WTC11 (cell line): ENCODE results near the gene ZNF678. TPM values are rescaled to one million over a fixed set of nuclear protein-coding genes. Genes with fewer than 3 reads are reported as not detected.

Experiments
- ATAC-seq: fragments of 200-7000 bp; cut with Tn5 transposase; 2 replicates; pipeline ENCODE4 v1.10.0; 2021; ENCODE audit warnings: mild to moderate bottlenecking, moderate library complexity
- CTCF ChIA-PET: fragments of 300-600 bp; sonication (Branson Sonifier 250); formaldehyde crosslinking; loops from one replicate; lab custom pipeline; 2021; ENCODE audit warnings: antibody characterized with exemption; lab: Charles Lee
- POLR2A ChIA-PET: fragments of 350-600 bp; sonication (Branson Sonifier 250); formaldehyde crosslinking; loops from one replicate; lab custom pipeline; 2021; ENCODE audit warnings: antibody characterized with exemption; lab: Charles Lee
- DNase-seq: peaks from one replicate; pipeline ENCODE4 v3.0.0; 2021; ENCODE audit warnings: low spot score
- H3K27ac Mint-ChIP-seq: 2 replicates; pipeline ENCODE4 v1.8.0; 2021; ENCODE audit warnings: mixed read lengths
- H3K27me3 Mint-ChIP-seq: 2 replicates; pipeline ENCODE4 v1.8.0; 2021; ENCODE audit warnings: low read depth, mild to moderate bottlenecking, moderate library complexity, mixed read lengths
- H3K36me3 Mint-ChIP-seq: 2 replicates; pipeline ENCODE4 v1.8.0; 2021; ENCODE audit warnings: mixed read lengths
- H3K4me1 Mint-ChIP-seq: 2 replicates; pipeline ENCODE4 v1.8.0; 2022; ENCODE audit warnings: mixed read lengths
- H3K4me3 Mint-ChIP-seq: 2 replicates; pipeline ENCODE4 v1.8.0; 2021; ENCODE audit warnings: mild to moderate bottlenecking, moderate library complexity, mixed read lengths
- H3K9me3 Mint-ChIP-seq: 2 replicates; pipeline ENCODE4 v1.8.0; 2021; ENCODE audit warnings: mixed read lengths
- AFF4 ChIP-seq: sonication (generic); formaldehyde crosslinking; IDR thresholded peaks from 2 replicates; pipeline ENCODE4 v1.8.1; 2023; ENCODE audit warnings: mild to moderate bottlenecking, missing genetic modification reagents, borderline replicate concordance
- AR ChIP-seq: fragments of 250-450 bp; sonication (Bioruptor Pico); IDR thresholded peaks from 2 replicates; pipeline ENCODE4 v1.9.0; 2021; ENCODE audit warnings: mild to moderate bottlenecking
- CREM ChIP-seq: sonication (generic); formaldehyde crosslinking; IDR thresholded peaks from 2 replicates; pipeline ENCODE4 v1.8.1; 2022; ENCODE audit warnings: mild to moderate bottlenecking, missing genetic modification reagents, moderate library complexity
- ESRRA ChIP-seq: sonication (generic); formaldehyde crosslinking; IDR thresholded peaks from 2 replicates; pipeline ENCODE4 v1.8.1; 2022; ENCODE audit warnings: mild to moderate bottlenecking, missing genetic modification reagents, borderline replicate concordance
- IRF1 ChIP-seq: sonication (generic); formaldehyde crosslinking; IDR thresholded peaks from 2 replicates; pipeline ENCODE4 v1.8.0; 2023; ENCODE audit warnings: missing genetic modification reagents
- MYBL2 ChIP-seq: sonication (generic); formaldehyde crosslinking; IDR thresholded peaks from 2 replicates; pipeline ENCODE4 v1.8.1; 2023; ENCODE audit warnings: mild to moderate bottlenecking, moderate library complexity, missing genetic modification reagents
- NFE2L1 ChIP-seq: sonication (generic); formaldehyde crosslinking; IDR thresholded peaks from 2 replicates; pipeline ENCODE4 v1.8.1; 2023; ENCODE audit warnings: missing genetic modification reagents
- PRRX2 ChIP-seq: fragments of 250-450 bp; sonication (Bioruptor Pico); IDR thresholded peaks from 2 replicates; pipeline ENCODE4 v1.8.0; 2021; ENCODE audit warnings: mild to moderate bottlenecking
- USF1 ChIP-seq: sonication (generic); formaldehyde crosslinking; IDR thresholded peaks from 2 replicates; pipeline ENCODE4 v1.8.0; 2022; ENCODE audit warnings: mild to moderate bottlenecking, missing genetic modification reagents
- ZNF671 ChIP-seq: fragments of 250-450 bp; sonication (Bioruptor Pico); IDR thresholded peaks from 2 replicates; pipeline ENCODE4 v1.8.0; 2021; ENCODE audit warnings: mild to moderate bottlenecking
- total RNA-seq: library from RNA; stranded (reverse); gene quantifications from 3 replicates; pipeline ENCODE4 v1.2.3, GENCODE V29; 2021
- TF ChIP-seq, protein P1 (sequence below): sonication (generic); formaldehyde crosslinking; IDR thresholded peaks from 2 replicates; pipeline ENCODE4 v1.8.0; 2023; ENCODE audit warnings: mild to moderate bottlenecking, missing genetic modification reagents
- TF ChIP-seq, protein P2 (sequence below): sonication (generic); formaldehyde crosslinking; IDR thresholded peaks from 2 replicates; pipeline ENCODE4 v1.8.0; 2022; ENCODE audit warnings: missing genetic modification reagents
- TF ChIP-seq, protein P3 (sequence below): sonication (generic); formaldehyde crosslinking; IDR thresholded peaks from 2 replicates; pipeline ENCODE4 v1.8.0; 2022; ENCODE audit warnings: mild to moderate bottlenecking, missing genetic modification reagents

ZNF678 gene
- total RNA-seq, 1 experiment from 2014 or later: 28.9 TPM

DNA sequence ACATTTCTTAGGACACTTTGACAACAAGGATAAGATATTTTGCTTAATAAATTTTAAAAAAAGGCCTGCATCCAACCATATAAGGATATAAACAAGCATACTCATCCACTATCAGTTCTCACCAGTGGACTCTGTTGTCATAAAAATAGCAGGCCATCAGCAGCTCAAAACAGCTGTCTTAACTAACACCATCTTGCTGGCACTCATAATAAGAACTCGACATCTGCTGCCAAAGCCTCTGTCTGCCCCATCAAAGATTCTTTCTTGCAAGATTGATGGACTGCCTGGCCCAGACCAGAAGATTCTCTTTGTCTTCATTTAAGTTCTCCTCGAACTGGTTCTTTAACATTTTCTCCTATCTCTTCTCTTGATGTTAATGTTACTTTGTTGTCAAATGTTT lies 161.7 kb downstream of the ZNF678 start:
- CTCF ChIA-PET: no interaction called here
- ATAC-seq: no peak
- Mint-ChIP-seq H3K4me3 (no peak overlapping the region), H3K27ac (no peak overlapping the region), H3K36me3 (peaks cover 45% of the 10 kb centered on the region), H3K4me1 (peaks cover 33% of the 10 kb centered on the region), H3K27me3 (peaks cover 40% of the 10 kb centered on the region), H3K9me3 (peaks cover 49% of the 10 kb centered on the region)
- POLR2A ChIA-PET: no interaction called here
- no peak for DNase-seq
- TF ChIP-seq CREM (CRISPR knock-in tag): no peak
- TF ChIP-seq, protein P1, sequence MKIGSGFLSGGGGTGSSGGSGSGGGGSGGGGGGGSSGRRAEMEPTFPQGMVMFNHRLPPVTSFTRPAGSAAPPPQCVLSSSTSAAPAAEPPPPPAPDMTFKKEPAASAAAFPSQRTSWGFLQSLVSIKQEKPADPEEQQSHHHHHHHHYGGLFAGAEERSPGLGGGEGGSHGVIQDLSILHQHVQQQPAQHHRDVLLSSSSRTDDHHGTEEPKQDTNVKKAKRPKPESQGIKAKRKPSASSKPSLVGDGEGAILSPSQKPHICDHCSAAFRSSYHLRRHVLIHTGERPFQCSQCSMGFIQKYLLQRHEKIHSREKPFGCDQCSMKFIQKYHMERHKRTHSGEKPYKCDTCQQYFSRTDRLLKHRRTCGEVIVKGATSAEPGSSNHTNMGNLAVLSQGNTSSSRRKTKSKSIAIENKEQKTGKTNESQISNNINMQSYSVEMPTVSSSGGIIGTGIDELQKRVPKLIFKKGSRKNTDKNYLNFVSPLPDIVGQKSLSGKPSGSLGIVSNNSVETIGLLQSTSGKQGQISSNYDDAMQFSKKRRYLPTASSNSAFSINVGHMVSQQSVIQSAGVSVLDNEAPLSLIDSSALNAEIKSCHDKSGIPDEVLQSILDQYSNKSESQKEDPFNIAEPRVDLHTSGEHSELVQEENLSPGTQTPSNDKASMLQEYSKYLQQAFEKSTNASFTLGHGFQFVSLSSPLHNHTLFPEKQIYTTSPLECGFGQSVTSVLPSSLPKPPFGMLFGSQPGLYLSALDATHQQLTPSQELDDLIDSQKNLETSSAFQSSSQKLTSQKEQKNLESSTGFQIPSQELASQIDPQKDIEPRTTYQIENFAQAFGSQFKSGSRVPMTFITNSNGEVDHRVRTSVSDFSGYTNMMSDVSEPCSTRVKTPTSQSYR: no peak
- TF ChIP-seq IRF1 (CRISPR knock-in tag): no peak
- no peak for TF ChIP-seq AFF4 (CRISPR knock-in tag)

DNA sequence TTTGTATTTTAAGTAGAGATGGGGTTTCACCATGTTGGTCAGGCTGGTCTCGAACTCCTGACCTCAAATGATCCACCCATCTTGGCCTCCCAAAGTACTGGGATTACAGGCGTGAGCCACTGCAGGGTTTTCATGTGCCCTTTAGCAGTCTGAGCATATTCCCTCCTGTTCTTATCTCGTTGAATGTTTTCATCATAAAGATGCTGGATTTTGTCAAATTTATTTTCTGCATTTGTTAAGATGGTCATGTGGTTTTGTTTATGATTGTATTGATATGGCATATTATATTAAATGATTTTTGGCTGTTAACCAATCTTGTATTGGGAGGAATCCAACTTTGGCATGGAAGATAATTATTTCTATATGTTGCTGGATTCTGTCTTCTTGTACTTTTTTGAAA lies 163.0 kb downstream of the ZNF678 start:
- ChIA-PET CTCF (no interaction called here), POLR2A (no interaction called here)
- Mint-ChIP-seq H3K27ac (no peak overlapping the region), H3K27me3 (peaks cover 28% of the 10 kb centered on the region), H3K36me3 (peaks cover 32% of the 10 kb centered on the region), H3K9me3 (peaks cover 36% of the 10 kb centered on the region), H3K4me1 (peaks cover 40% of the 10 kb centered on the region), H3K4me3 (no peak overlapping the region)
- ATAC-seq (no peak), DNase-seq (no peak)
- TF ChIP-seq PRRX2 (no peak), AR (CRISPR knock-in tag) (no peak), MYBL2 (CRISPR knock-in tag) (no peak), NFE2L1 (CRISPR knock-in tag) (no peak), USF1 (CRISPR knock-in tag) (no peak), ZNF671 (CRISPR knock-in tag) (no peak), ESRRA (CRISPR knock-in tag) (no peak)
- TF ChIP-seq, protein P1: no peak
- TF ChIP-seq, protein P2, sequence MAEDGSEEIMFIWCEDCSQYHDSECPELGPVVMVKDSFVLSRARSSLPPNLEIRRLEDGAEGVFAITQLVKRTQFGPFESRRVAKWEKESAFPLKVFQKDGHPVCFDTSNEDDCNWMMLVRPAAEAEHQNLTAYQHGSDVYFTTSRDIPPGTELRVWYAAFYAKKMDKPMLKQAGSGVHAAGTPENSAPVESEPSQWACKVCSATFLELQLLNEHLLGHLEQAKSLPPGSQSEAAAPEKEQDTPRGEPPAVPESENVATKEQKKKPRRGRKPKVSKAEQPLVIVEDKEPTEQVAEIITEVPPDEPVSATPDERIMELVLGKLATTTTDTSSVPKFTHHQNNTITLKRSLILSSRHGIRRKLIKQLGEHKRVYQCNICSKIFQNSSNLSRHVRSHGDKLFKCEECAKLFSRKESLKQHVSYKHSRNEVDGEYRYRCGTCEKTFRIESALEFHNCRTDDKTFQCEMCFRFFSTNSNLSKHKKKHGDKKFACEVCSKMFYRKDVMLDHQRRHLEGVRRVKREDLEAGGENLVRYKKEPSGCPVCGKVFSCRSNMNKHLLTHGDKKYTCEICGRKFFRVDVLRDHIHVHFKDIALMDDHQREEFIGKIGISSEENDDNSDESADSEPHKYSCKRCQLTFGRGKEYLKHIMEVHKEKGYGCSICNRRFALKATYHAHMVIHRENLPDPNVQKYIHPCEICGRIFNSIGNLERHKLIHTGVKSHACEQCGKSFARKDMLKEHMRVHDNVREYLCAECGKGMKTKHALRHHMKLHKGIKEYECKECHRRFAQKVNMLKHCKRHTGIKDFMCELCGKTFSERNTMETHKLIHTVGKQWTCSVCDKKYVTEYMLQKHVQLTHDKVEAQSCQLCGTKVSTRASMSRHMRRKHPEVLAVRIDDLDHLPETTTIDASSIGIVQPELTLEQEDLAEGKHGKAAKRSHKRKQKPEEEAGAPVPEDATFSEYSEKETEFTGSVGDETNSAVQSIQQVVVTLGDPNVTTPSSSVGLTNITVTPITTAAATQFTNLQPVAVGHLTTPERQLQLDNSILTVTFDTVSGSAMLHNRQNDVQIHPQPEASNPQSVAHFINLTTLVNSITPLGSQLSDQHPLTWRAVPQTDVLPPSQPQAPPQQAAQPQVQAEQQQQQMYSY (CRISPR knock-in tag): no peak
- TF ChIP-seq, protein P3, sequence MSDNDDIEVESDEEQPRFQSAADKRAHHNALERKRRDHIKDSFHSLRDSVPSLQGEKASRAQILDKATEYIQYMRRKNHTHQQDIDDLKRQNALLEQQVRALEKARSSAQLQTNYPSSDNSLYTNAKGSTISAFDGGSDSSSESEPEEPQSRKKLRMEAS: no peak
